Stimulated activated CD4-positive, alpha-beta T cell treated with anti-CD3 and anti-CD28 coated beads, TNF-alpha, amount 100 ng/mL, for 24 hours (primary cell): Measurements from ENCODE around the gene POLR1A.
"Not testable (repeated sequence)": the region's sequence is repeated elsewhere in the genome, so short reads cannot be mapped to it uniquely, and the experiment has no call there.

Experiments used
- DNase-seq, 3 experiments: peaks; one replicate each; pipeline ENCODE4 v3.0.0-alpha.2; 2020; ENCODE audit warnings: low read depth in 3 of 3

The POLR1A gene

DNA sequence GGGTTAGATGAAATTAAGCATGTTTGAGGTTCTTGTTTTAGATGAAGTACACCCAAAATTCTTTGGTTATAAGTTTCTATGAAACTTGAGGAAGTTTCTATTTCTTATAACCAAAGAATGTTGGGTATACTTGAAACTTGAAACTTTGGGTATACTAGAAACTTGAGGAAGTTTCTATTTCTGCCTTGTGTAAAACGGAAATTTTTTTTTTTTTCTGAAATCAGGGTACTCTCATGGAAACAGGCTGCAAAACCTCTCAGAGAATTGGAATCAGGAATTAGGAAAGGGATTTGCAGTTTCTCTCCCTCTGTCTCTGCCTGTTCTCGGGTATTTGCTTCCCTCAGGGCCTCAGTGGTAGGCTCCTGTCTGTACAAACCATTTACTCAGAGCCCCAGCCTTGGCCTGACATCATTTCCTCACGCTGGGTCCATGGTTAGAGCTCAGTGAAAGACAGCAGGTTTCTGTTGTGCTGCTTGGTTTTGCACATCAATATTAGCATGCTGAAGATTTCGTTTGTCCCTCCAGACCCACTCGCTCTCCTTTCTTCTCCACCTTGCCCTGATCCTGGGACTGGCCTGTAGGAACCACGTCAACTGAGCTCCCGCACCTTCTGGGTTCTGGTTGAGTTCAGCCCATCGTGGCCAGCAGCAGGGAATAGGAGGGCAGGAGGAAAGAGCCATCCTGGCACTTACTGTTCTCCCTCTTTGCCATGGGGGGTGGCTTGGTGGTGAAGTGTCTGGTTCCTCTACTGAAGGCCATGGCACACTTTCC lies 106.4 kb downstream of the POLR1A start:
- DNase-seq = peak in 1 of 3 experiments; percentile 26

DNA sequence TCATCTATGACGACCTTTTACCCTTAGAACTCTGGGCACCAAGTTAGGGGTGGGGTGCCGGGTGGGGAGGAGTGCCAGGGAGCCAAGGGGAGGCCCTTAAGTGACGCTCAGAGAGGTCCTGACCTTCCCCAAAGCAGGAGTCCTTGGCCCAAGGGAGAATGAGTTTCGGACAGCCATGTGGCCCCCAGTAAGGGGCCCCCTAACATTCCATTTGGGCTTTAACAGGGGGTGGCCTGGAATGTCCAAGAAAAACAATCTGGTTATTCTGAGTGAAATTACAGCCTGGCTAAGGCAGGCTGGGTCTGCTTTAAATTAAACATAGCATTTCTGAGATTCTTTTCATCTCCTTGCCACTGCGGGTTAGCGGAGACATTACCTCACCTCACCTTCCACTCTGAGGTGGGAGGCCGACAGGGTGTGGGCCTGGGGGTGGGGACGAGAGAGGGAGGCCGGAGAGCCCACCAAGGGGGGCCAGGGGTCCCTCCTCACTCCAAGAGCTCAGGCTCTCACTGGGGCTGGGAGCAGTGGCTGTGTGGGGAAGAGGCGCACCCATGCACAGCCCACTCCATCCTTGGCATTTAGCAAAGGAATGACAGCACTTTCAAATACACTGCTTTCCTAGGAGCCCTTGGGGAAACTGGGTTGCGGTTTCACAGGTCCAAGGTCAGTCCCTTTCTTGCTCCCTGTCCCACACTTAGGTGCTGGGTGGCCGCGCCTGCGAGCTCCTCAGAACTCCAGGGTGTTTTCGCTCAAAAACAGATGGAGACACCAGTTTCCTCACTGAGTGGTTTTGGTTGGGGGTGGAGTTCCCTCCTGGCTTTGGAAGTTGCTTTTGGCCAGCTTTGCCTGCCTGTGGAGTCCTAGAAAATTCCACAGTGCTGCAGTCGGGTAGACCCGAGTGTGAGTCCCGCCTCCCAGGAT lies 107.4 kb downstream of the POLR1A start:
- no peak for DNase-seq

DNA sequence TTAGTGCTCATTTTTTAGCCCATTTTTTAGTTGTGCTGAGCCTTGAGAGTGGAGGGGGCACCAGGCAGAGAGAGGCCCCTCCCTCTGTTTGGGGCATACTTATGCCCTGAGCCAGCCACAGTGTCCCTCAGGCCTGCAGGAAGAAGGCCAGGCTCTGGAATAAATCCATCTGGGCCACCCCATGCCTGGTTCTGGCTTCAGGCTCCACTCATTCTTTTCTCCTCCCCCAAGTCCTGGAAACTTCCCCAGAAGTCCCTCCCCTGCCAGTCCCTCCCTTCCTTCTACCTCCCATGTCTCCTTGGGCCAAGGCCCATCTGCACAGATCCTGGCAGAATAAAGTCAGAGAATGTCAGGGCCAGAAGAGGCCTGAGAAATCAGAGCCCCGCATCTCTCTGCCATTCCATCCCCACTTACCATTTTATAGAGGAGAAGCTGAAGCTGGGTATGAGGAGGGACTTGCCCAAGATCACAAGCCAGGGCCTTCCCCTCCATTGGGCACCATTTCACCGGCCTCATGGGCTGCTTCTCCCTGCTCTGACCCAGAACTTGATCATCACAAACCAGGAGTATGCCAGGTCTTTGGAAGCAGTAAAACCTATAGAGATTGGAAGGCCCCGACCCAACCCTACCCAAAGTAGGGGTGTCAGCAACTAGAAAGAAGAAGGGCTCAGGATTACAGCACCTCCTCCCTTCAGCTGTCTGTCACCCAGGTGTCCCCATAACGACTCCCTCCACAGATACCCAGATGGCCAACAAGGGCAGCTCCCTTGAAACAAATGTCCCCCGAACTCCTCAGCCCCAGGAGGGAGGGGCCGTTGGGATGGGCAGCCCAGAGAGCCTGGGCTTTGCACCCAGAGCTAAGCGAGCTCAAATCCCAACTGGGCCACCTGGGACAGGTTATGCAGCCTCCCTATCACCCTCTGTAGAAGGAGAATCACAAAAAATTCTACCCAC lies 108.4 kb downstream of the POLR1A start:
- no peak for DNase-seq

DNA sequence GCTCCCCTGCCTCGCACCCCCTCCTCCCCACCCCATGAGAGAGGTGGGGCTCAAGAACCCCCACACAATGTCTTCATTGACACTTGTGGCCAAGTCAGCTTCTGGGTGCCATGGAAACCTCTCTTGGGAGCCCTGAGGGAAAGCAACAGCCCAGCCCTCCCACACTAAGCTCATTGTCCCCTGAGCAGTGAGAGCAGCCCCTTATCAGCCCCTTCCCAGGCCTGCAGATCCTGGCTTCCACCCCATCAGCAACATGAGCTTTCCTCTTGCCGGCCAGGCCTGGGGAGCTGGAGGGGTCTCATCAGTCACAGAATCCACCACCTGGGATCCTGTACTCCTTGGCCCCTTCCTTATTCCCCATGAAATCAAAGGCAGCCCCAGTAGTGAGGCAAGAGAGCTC lies 109.1 kb downstream of the POLR1A start:
- no peak for DNase-seq

DNA sequence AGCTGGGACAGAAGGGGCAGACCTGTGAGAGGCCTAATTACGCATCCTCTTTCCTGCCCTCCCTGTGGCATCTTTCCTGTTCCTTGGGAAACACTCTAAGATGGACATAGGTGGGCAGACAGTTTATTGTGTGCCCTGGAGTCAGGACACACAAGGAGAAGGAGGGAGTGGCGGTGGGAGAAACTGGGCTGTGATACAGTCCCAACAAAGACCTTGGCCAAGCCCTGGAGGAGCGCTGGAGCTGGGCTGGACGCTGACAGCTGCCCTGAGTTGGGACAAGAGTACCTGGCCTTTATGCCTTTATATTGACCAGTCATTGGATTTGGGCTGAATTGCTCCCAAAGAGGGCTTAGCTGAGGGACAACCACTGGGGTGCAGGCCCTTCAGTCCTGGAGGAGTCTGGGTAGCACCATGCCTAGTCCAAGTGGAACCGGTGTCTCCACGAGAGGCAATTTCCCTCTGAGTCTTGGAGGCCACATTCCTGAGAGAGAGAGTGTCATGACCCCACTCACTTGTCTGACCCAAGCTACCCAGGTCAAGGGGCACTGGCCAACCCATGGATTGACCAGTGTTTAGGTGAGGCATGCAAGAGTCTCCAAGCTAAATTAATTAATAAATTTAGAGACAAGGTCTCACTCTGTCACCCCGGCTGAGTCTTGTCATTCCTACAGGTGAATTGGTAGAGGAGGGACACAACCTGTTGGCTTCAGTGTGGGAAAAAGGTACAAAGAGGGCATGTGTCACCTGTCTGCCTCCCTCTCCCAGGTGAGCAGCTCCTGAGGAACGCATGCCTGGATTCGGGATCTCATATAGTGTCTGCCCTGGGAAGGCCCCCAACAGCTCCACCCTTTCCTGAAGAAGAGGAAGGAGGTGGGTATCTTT lies 109.8 kb downstream of the POLR1A start:
- no peak for DNase-seq

GRCh38 chr2:85994897-85995647 lies 110.6 kb downstream of the POLR1A start:
- no peak for DNase-seq

- DNase-seq = no peak
Observed at GRCh38 chr2:85994421-85994777, 111.3 kb downstream of the POLR1A start.

DNA sequence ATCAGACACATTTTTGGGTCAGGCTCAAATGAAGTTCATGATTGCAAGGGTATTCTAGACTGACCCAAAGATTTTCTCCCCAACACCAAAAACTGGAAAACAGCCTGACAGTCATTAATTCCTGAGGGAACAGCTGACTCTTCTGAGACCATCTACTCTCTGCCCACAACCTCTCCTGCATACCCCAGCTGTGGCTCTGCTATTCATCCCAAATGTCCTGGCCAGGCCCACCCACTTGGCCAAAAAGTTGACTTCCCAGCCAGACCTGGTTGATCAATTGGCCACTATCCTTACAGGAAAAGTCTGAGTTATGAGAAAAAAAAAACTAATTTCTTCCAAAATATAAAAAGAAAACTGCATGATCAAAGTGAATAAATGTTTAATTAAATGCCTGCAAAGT lies 113.1 kb downstream of the POLR1A start:
- no peak for DNase-seq

DNA sequence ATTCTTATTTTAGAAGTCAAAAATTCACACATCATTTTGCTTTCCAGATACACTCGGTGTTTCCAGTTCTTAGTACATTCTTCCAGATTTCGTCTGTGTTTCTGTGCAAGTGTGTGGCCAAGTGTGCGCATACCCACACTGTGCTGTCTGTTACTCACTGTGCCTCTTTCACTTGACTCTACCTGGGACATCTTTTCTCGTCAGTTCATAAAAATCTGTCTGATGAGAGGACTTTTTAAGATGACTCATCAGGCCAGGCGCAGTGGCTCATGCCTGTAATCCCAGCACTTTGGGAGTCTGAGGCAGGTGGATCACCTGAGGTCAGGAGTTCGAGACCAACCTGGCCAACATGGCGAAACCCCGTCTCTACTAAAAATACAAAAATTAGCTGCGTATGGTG lies 113.6 kb downstream of the POLR1A start:
- not testable (repeated sequence) for DNase-seq

GRCh38 chr2:85990084-85990483 lies 115.6 kb downstream of the POLR1A start:
- DNase-seq = no peak

DNA sequence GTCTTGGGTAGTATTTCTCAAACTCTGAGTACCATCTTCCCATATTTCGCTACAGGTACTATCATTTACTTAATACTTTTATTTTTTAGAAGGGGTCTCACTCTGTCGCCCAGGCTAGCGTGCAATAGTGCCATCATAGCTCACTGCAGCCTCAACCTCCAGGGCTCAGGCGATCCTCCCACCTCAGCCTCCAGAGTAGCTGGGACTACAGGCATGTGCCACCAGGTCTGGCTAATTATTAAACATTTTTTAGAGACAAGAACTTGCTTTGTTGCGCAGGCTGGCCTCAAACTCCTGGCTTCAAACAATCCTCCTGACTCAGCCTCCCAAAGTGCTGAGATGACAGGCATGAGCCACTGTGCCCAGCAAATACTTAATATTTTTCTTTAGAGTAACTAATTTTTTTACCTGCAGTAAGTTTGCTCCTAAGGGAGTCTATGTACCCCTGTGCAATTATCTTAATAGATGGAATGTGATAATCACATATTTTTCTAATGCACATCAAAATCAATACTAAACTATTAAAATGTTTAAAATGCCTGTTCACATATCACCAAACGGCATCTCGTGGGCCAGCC lies 116.3 kb downstream of the POLR1A start:
- DNase-seq = no peak

- DNase-seq = no peak
Observed at GRCh38 chr2:85988914-85989270, 116.8 kb downstream of the POLR1A start.

- DNase-seq = no peak
Observed at GRCh38 chr2:85988175-85988913, 117.3 kb downstream of the POLR1A start.

- no peak for DNase-seq
Observed at GRCh38 chr2:85987266-85988174, 118.2 kb downstream of the POLR1A start.

DNA sequence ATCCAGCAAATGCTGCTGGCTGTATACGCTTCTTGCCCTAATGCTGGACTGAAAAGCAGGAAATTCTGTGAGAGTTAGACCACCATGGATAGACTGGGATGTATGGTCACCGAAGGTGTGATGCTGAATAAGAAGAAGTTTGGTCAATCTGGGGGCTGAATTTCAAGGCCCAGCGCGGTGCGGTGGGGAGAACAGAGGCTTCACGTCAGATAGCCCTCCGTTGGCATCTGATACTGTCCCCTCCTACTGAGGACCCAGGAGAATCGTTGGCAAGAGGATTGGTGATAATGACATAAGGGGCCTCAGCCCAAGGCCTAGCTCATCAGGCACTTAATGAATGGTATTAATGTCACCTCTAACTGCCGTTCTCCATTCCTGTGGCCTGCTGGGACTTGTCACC lies 119.6 kb downstream of the POLR1A start:
- DNase-seq = no peak

- DNase-seq = no peak
Observed at GRCh38 chr2:85984788-85985187, 120.9 kb downstream of the POLR1A start.

DNA sequence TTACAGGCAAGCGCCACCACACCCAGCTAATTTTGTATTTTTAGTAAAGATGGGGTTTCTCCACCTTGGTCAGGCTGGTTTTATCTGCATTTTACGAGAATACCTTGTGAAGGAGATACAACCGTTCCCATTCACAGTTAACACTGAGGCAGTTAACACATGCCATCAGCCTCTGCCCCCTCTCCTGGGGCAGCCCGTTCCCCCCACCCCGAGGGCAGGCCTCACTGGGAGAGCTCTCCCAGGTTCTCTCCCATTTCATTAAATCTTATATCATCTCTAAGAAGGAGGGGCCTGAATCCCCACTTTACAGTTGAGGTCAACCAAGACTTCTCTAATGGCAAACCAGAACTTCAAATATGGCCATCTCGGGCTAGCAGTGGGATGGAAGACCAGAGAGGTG lies 121.9 kb downstream of the POLR1A start:
- no peak for DNase-seq
